HepG2 (cell line): ENCODE results near the gene XPR1. TPM values are rescaled to one million over a fixed set of nuclear protein-coding genes. Genes with fewer than 3 reads are reported as not detected.

ENCODE experiments used
- ATAC-seq: fragments of 200-7000 bp; cut with Tn5 transposase; 3 replicates; pipeline ENCODE4 v1.9.1; 2020; ENCODE audit warnings: mild to moderate bottlenecking, moderate library complexity
- BruUV-seq: library from RNA; stranded (reverse); fragments of 400-500 nt; replicated peaks from 2 replicates; lab custom pipeline; 2021; lab: Mats Ljungman, UMichigan
- CTCF ChIA-PET: fragments of 300-600 bp; formaldehyde crosslinking; extraction: SDS; loops from one replicate; lab custom pipeline; 2021; ENCODE audit warnings: low total read pairs, inconsistent platforms, low intra/inter-chr PET ratio; lab: Yijun Ruan, JAX
- POLR2A ChIA-PET: fragments of 350-600 bp; sonication (Branson Sonifier 250); formaldehyde crosslinking; loops from one replicate; lab custom pipeline; 2020; ENCODE audit warnings: antibody characterized with exemption, inconsistent platforms; lab: Yijun Ruan, JAX
- DNase-seq: peaks from one replicate; pipeline ENCODE4 v3.0.0-alpha.2; 2015; ENCODE audit warnings: low spot score
- FAIRE-seq: peaks from 3 replicates; lab custom pipeline; 2011; peaks lifted over from hg19 to GRCh38; lab: Jason Lieb, UNC
- H2AFZ ChIP-seq: one replicate; pipeline ENCODE4 v1.6.1; 2011; ENCODE audit warnings: low read length, inconsistent platforms
- H3K27ac ChIP-seq: fragments of 300-600 bp; 3 replicates; pipeline ENCODE4 v1.8.0; 2011; ENCODE audit warnings: mixed run types, mild to moderate bottlenecking, mixed read lengths, low read length, inconsistent platforms; ENCODE audit not compliant: insufficient read depth; ENCODE audit errors: extremely low read length
- H3K27me3 ChIP-seq, 2 experiments: fragments of 200-600 bp in 1 of 2; 2 replicates in 1 of 2; 3 replicates in 1 of 2; pipeline versions ENCODE4 v1.6.0 to v1.8.0; 2011; ENCODE audit warnings: low read length in 2 of 2, mild to moderate bottlenecking in 2 of 2, moderate library complexity in 2 of 2, inconsistent platforms in 1 of 2; ENCODE audit not compliant: insufficient read depth in 2 of 2, control insufficient read depth in 1 of 2
- H3K36me3 ChIP-seq, 2 experiments: fragments of 200-600 bp in 1 of 2; replicated peaks in 1 of 2; 2 replicates in 1 of 2; 3 replicates in 1 of 2; pipeline versions ENCODE4 v1.5.1 to v1.8.0; 2011; ENCODE audit warnings: low read length in 2 of 2, inconsistent platforms in 1 of 2; ENCODE audit not compliant: insufficient read depth in 2 of 2, control insufficient read depth in 1 of 2
- H3K4me1 ChIP-seq: 2 replicates; pipeline ENCODE4 v1.5.1; 2012; ENCODE audit warnings: low read length, inconsistent platforms; ENCODE audit not compliant: insufficient read depth
- H3K4me2 ChIP-seq: 2 replicates; pipeline ENCODE4 v1.6.0; 2011; ENCODE audit warnings: low read depth, low read length, inconsistent platforms
- H3K4me3 ChIP-seq, 3 experiments: fragments of 200-600 bp in 1 of 3; sonication (generic), shearing (Covaris generic) in 1 of 3; replicated peaks in 1 of 3; 2 replicates each; pipeline ENCODE4 v1.5.1; 2011 to 2016; ENCODE audit warnings: low read length in 3 of 3, inconsistent platforms in 2 of 3, low read depth in 2 of 3, mild to moderate bottlenecking in 2 of 3, control low read depth in 1 of 3, mixed read lengths in 1 of 3; ENCODE audit not compliant: insufficient read depth in 1 of 3
- H3K79me2 ChIP-seq: one replicate; pipeline ENCODE4 v1.6.1; 2011; ENCODE audit warnings: low read length, inconsistent platforms; ENCODE audit not compliant: insufficient read depth
- H3K9ac ChIP-seq: 2 replicates; pipeline ENCODE4 v1.6.0; 2011; ENCODE audit warnings: mild to moderate bottlenecking, low read depth, low read length, inconsistent platforms; ENCODE audit not compliant: insufficient read depth
- H3K9me3 ChIP-seq: 2 replicates; pipeline ENCODE4 v1.5.1; 2012; ENCODE audit warnings: mild to moderate bottlenecking, low read length
- H4K20me1 ChIP-seq: 2 replicates; pipeline ENCODE4 v1.6.0; 2011; ENCODE audit warnings: inconsistent platforms, mild to moderate bottlenecking, low read length, moderate library complexity; ENCODE audit not compliant: insufficient read depth
- CENPT ChIP-seq: sonication (generic); formaldehyde crosslinking; IDR thresholded peaks from 2 replicates; pipeline ENCODE4 v1.8.0; 2022; ENCODE audit warnings: low read depth, mild to moderate bottlenecking, moderate library complexity, missing genetic modification reagents
- EEA1 ChIP-seq: sonication (generic); formaldehyde crosslinking; IDR thresholded peaks from 2 replicates; pipeline ENCODE4 v1.5.1; 2020; ENCODE audit warnings: mild to moderate bottlenecking, missing genetic modification reagents, borderline replicate concordance
- GABPB1 ChIP-seq: IDR thresholded peaks from 2 replicates; pipeline ENCODE4 v1.6.1; 2016; ENCODE audit warnings: mild to moderate bottlenecking, missing genetic modification reagents, moderate library complexity, missing compliant biosample characterization
- HNF1B ChIP-seq: sonication (generic); formaldehyde crosslinking; IDR thresholded peaks from 2 replicates; pipeline ENCODE4 v1.5.1; 2020; ENCODE audit warnings: mild to moderate bottlenecking, moderate library complexity, missing genetic modification reagents
- ZHX2 ChIP-seq, 2 experiments: sonication (generic) in 1 of 2; formaldehyde crosslinking in 1 of 2; IDR thresholded peaks; 2 replicates each; pipeline versions ENCODE4 v1.6.1 to v1.9.0; 2014 to 2022; ENCODE audit warnings: antibody characterized with exemption in 1 of 2, borderline replicate concordance in 1 of 2, inconsistent platforms in 1 of 2, low read depth in 1 of 2, missing genetic modification reagents in 1 of 2
- ZNF512 ChIP-seq: sonication (generic); formaldehyde crosslinking; IDR thresholded peaks from 2 replicates; pipeline ENCODE4 v1.4.0; 2020; ENCODE audit warnings: mild to moderate bottlenecking, missing genetic modification reagents
- ZNF552 ChIP-seq: sonication (generic); formaldehyde crosslinking; IDR thresholded peaks from 2 replicates; pipeline ENCODE4 v1.9.0; 2022; ENCODE audit warnings: missing genetic modification reagents, mild to moderate bottlenecking, borderline replicate concordance
- ZNF572 ChIP-seq: sonication (generic); formaldehyde crosslinking; IDR thresholded peaks from 2 replicates; pipeline ENCODE4 v1.5.1; 2020; ENCODE audit warnings: mild to moderate bottlenecking, missing genetic modification reagents
- WGBS: methylation state at CpG from one replicate; pipeline ENCODE4 v1.1.6; 2017; ENCODE audit warnings: low lambda C conversion rate; 5-methylcytosine and 5-hydroxymethylcytosine counted together
- in situ Hi-C: cut with HindIII; loops from 2 replicates; pipeline ENCODE4 v1.10.0; 2017; ENCODE audit warnings: low pct_unique_long_range_greater_than_20kb; ENCODE audit not compliant: extremely low pct_ligation_motif_present
- intact Hi-C: fragments of 100-400 bp; cut with micrococcal nuclease; formaldehyde crosslinking; loops from one replicate; pipeline ENCODE4 v1.10.0; 2022; ENCODE audit not compliant: unreplicated experiment
- polyA plus RNA-seq, 8 experiments: library from polyadenylated mRNA; depleted of rRNA in 3 of 8; stranded (reverse) in 7 of 8; unstranded in 1 of 8; fragments of >200 nt; fragmentation: Illumina TruSeq in 4 of 8; extraction: Trizol in 4 of 8; gene quantifications; 2 replicates each; pipeline versions ENCODE4 v1.2.1 to v1.2.3, GENCODE V29; 2011 to 2016; ENCODE audit warnings: low read depth in 4 of 8, missing spikeins in 1 of 8, mixed read lengths in 1 of 8; ENCODE audit not compliant: insufficient read depth in 1 of 8
- total RNA-seq, 5 experiments: library from RNA; depleted of rRNA; stranded (reverse); fragments of >200 nt; fragmentation: Illumina TruSeq; extraction: Trizol; gene quantifications; 2 replicates each; pipeline ENCODE4 v1.2.3, GENCODE V29; 2016; ENCODE audit warnings: low read depth in 1 of 5

Gene XPR1
- total and polyA plus RNA-seq, 2 of the 13 experiments (the other 11 are each of a cell fraction or from before 2014, with no cell fraction given), result 22.3 to 23.6 TPM

- ChIA-PET POLR2A (no interaction called here), CTCF (no interaction called here)
- in situ Hi-C loops, result no loop called here
- Histone ChIP-seq H3K4me2 (no peak overlapping the region), H3K4me1 (no peaks in the 10 kb centered on the region), H3K79me2 (peaks cover 2% of the 10 kb centered on the region), H3K4me3 (no peak overlapping the region), H3K27me3 (no peaks in the 10 kb centered on the region; a peak in 1 of 5 replicates), H3K27ac (no peak overlapping the region), H4K20me1 (no peaks in the 10 kb centered on the region), H2AFZ (no peak overlapping the region), H3K9me3 (no peaks in the 10 kb centered on the region), H3K36me3 (no peaks in the 10 kb centered on the region), H3K9ac (no peak overlapping the region)
- ATAC-seq, result no peak
- no peak for DNase-seq
- WGBS, result 98% methylated on average over 4 of the region's 4 CpGs
- FAIRE-seq, result no peak
- TF ChIP-seq EEA1, result no peak
- intact Hi-C loops, result no loop called here
- no TSS peak for BruUV-seq
Observed at GRCh38 chr1:180720753-180721152, 88.9 kb downstream of the XPR1 start.

GRCh38 chr1:180722586-180722985, 90.8 kb downstream of the XPR1 start:
- Histone ChIP-seq H3K4me2 (no peak overlapping the region), H3K36me3 (no peaks in the 10 kb centered on the region), H3K4me3 (no peak overlapping the region), H3K9me3 (no peaks in the 10 kb centered on the region), H3K4me1 (no peaks in the 10 kb centered on the region), H3K27ac (no peak overlapping the region), H3K79me2 (peaks cover 2% of the 10 kb centered on the region), H3K9ac (no peak overlapping the region), H4K20me1 (no peaks in the 10 kb centered on the region), H2AFZ (no peak overlapping the region), H3K27me3 (no peaks in the 10 kb centered on the region; a peak in 1 of 5 replicates)
- BruUV-seq, result no TSS peak
- intact Hi-C loops (no loop called here), in situ Hi-C loops (no loop called here)
- 98% methylated on average over 1 of the region's 1 CpG for WGBS
- FAIRE-seq (no peak), DNase-seq (no peak), ATAC-seq (no peak)
- ChIA-PET CTCF (no interaction called here), POLR2A (no interaction called here)
- TF ChIP-seq ZNF512, result no peak
- no peak for TF ChIP-seq ZHX2 (IDR thresholded peaks at IDR 0.05; ENCODE audit: low read depth)
- TF ChIP-seq ZHX2 (CRISPR knock-in tag; IDR thresholded peaks at IDR 0.05; ENCODE audit: borderline replicate concordance), result no peak
- no peak for TF ChIP-seq ZNF572
- TF ChIP-seq HNF1B, result no peak
- TF ChIP-seq CENPT, result no peak
- TF ChIP-seq GABPB1 (CRISPR knock-in tag), result no peak
- no peak for TF ChIP-seq ZNF552 (CRISPR knock-in tag)
